Sigmoid colon (tissue), 4 donors: ENCODE results near the gene MAGI2.

Source experiments
- CTCF ChIP-seq, 4 experiments: fragments of 450-650 bp in 3 of 4; fragments of 200-600 bp in 1 of 4; IDR thresholded peaks; one replicate each; pipeline ENCODE4 v1.5.1; 2016 to 2019; ENCODE audit warnings: antibody characterized with exemption in 4 of 4, mild to moderate bottlenecking in 3 of 4, moderate library complexity in 2 of 4
- EP300 ChIP-seq, 4 donors: sonication (generic); formaldehyde crosslinking; IDR thresholded peaks; one replicate each; pipeline ENCODE4 v1.6.1; 2017; ENCODE audit warnings: antibody characterized with exemption in 4 of 4
- POLR2A ChIP-seq, 2 donors: fragments of 450-650 bp; IDR thresholded peaks; one replicate each; pipeline ENCODE4 v1.6.1; 2016; ENCODE audit warnings: antibody characterized with exemption in 2 of 2, mild to moderate bottlenecking in 2 of 2, moderate library complexity in 2 of 2
- POLR2AphosphoS5 ChIP-seq, 4 donors: sonication (generic); formaldehyde crosslinking; IDR thresholded peaks; one replicate each; pipeline ENCODE4 v1.6.1; 2017; ENCODE audit warnings: antibody characterized with exemption in 4 of 4

GRCh38 chr7:78179211-78179610, 1274.3 kb downstream of the MAGI2 start:
- TF ChIP-seq CTCF (IDR thresholded peaks at IDR 0.05) (no peak), POLR2A (IDR thresholded peaks at IDR 0.05) (no peak), POLR2AphosphoS5 (IDR thresholded peaks at IDR 0.05) (no peak), EP300 (IDR thresholded peaks at IDR 0.05) (no peak)
